Measurements from ENCODE around the gene BSN.

DNA sequence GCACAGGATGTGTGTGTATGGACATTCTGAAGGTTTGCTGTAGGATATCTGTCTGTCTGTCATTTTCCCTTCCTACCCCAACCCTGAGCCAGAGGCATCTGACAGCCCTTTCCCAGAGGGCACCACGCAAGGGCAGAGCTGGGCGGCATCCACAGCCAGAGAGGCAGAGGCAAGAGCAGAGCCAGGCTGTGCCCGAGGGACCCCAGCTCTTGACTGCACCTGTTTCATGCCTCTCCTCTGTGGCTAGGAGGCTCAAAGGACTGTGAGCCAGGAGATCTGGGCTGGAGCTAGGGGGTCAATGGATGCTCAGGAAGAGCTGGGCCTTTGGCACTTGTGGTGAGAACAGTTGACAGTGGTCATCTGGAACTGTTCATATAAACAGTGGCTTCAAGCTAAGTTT lies 115.1 kb downstream of the BSN start:
- TF ChIP-seq POLR2AphosphoS5 (IDR thresholded peaks at IDR 0.05) (no peak), CTCF (IDR thresholded peaks at IDR 0.05) (no peak), POLR2A (IDR thresholded peaks at IDR 0.05) (no peak), EP300 (IDR thresholded peaks at IDR 0.05; ENCODE audit: low read depth) (no peak)
